Stomach (tissue), 9 donors: ENCODE measurements around the gene NFIC. TPM values are rescaled to one million over a fixed set of nuclear protein-coding genes. Genes with fewer than 3 reads are reported as not detected.
"Not testable (repeated sequence)": the region's sequence is repeated elsewhere in the genome, so short reads cannot be mapped to it uniquely, and the experiment has no call there.

ENCODE experiments used
- DNase-seq, 2 donors: peaks; one replicate each; pipeline versions ENCODE4 v3.0.0 to v3.0.0-alpha.2; 2013 to 2019
- H3K27ac ChIP-seq, 5 donors: fragments of 200-600 bp in 4 of 5; sonication (generic) in 4 of 5; one replicate each; pipeline ENCODE4 v1.5.1; 2013 to 2019; ENCODE audit warnings: mild to moderate bottlenecking in 1 of 5, moderate library complexity in 1 of 5
- H3K27me3 ChIP-seq, 3 donors: fragments of 200-600 bp; sonication (generic); one replicate each; pipeline ENCODE4 v1.5.1; 2017 to 2019; ENCODE audit warnings: mixed run types in 1 of 3
- H3K36me3 ChIP-seq, 4 donors: fragments of 200-600 bp; sonication (generic); 1 replicate in 3 of 4; 2 replicates in 1 of 4; pipeline ENCODE4 v1.5.1; 2016 to 2019
- H3K4me1 ChIP-seq, 4 donors: fragments of 200-600 bp; sonication (generic); one replicate each; pipeline ENCODE4 v1.5.1; 2016 to 2019
- H3K4me3 ChIP-seq, 4 donors: fragments of 200-600 bp; sonication (generic) in 3 of 4; one replicate each; pipeline ENCODE4 v1.5.1; 2016 to 2019; ENCODE audit warnings: mild to moderate bottlenecking in 1 of 4
- H3K9me3 ChIP-seq, 4 donors: fragments of 200-600 bp; sonication (generic); one replicate each; pipeline ENCODE4 v1.5.1; 2016 to 2019
- EP300 ChIP-seq: sonication (generic); formaldehyde crosslinking; IDR thresholded peaks from one replicate; pipeline ENCODE4 v1.6.1; 2017; ENCODE audit warnings: antibody characterized with exemption
- POLR2A ChIP-seq, 4 donors: fragments of 450-650 bp; IDR thresholded peaks; one replicate each; pipeline ENCODE4 v1.6.1; 2016; ENCODE audit warnings: antibody characterized with exemption in 4 of 4, control low read depth in 2 of 4, mild to moderate bottlenecking in 1 of 4, moderate library complexity in 1 of 4
- POLR2AphosphoS5 ChIP-seq, 3 donors: sonication (generic); formaldehyde crosslinking; IDR thresholded peaks; one replicate each; pipeline ENCODE4 v1.6.1; 2016; ENCODE audit warnings: antibody characterized with exemption in 3 of 3
- WGBS, 5 donors: extraction: QIAGEN DNeasy Blood & Tissue Kit in 3 of 5; methylation state at CpG; one replicate each; pipeline versions ENCODE4 v1.1.5 to v1.1.7; 2013 to 2018; 5-methylcytosine and 5-hydroxymethylcytosine counted together
- intact Hi-C: fragments of 100-400 bp; cut with DNase I; formaldehyde crosslinking; loops from one replicate; pipeline ENCODE4 v1.15.1; 2023; ENCODE audit warnings: low total_unique reads
- polyA plus RNA-seq, 3 donors: library from polyadenylated mRNA; stranded (reverse); fragments of 200-250 nt; gene quantifications; one replicate each; pipeline ENCODE4 v1.2.3, GENCODE V29; 2013
- total RNA-seq, 5 donors: library from RNA; depleted of rRNA; stranded (reverse); fragments of >200 nt; gene quantifications; one replicate each; pipeline versions ENCODE4 v1.1.0 to v1.2.3, GENCODE V29; 2014 to 2016
- TF ChIP-seq, protein P1 (sequence below), 7 experiments: fragments of 450-650 bp in 4 of 7; fragments of 200-600 bp in 3 of 7; sonication (generic) in 3 of 7; IDR thresholded peaks; one replicate each; pipeline ENCODE4 v1.5.1; 2016 to 2019; ENCODE audit warnings: antibody characterized with exemption in 7 of 7, control low read depth in 2 of 7, mild to moderate bottlenecking in 1 of 7
- donor health status: healthy with polysubstance abuse.
- donor health status: Bipolar disorder and iron deficiency.
- donor health status: healthy.

NFIC gene
- total and polyA plus RNA-seq, 8 donors: 16.7 to 251 (median 47.8) TPM

DNA sequence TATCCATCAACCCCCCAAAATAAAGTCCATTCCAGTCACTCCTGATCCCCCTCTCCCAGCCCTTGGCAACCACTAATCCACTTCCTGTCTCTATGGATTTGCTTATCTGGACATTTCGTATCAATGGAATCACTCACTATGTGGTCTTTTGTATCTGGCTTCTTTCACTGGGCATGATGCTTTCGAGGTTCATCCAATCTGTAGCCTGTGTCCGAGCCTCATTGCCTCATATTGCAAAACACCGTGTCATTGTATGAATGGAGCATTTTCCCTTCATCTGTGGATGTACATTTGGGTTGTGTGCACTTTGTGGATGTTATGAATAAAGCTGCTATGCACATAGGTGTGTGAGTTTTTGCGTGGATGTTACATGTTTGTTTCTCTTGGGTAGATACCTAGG, 138.4 kb downstream of the NFIC start:
- Histone ChIP-seq H3K4me1 (peaks cover 22 to 46% (median 45%) of the 10 kb centered on the region in 4 donors), H3K36me3 (peaks cover 4 to 12% (median 11%) of the 10 kb centered on the region in 4 donors), H3K27ac (no peak overlapping the region), H3K27me3 (no peaks in the 10 kb centered on the region), H3K9me3 (no peaks in the 10 kb centered on the region), H3K4me3 (peak overlapping the region in 1 of 4 donors; percentile 98)
- DNase-seq: no peak
- 78 to 82% (median 80%) methylated on average over 5 of the region's 5 CpGs for WGBS, 5 donors
- no peak for TF ChIP-seq EP300
- intact Hi-C loops: no loop called here

DNA sequence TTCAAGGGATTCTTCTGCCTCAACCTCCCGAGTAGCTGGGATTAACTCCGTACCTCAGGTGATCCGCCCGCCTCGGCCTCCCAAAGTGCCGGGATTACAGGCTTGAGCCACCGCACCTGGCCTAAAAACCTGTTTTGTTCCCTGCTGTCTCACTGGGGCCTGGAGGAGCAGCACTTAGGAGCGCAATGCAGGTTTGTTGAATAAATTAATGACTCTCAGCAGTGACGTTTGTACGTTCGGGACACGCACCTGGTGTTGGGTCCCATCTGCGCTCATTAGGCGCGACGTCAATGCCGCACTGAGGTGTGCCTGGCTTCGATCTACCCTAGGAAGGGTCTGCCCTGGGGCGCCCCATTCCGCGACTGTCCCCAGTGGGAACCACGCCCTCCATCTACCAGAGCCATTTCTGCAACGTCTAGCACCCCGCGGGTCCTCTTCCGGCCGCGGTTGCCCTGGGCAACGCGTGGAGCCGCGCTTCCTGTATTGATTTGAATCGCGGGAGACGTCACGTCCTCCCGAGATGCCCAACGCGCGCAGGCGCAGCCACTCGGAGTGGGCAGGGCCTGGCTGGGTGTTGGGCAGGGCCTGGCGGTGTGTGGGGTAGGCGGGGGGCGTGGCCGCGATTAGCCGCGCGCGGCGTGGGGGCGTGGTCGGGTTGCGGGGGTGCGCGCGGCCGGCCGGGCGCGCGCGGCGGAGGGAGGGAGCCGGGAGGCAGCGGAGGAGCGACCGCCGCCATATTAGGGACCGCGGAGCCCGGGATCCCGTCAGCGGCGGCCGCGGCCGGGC, 139.4 kb downstream of the NFIC start, which contains the start of gene FZR1:
Gene FZR1, plus strand, starts transcription at position 714 of the 786 bp plus-strand sequence. CDS start 16,679 bp downstream, outside the sequence.
- intact Hi-C loops: no loop called here
- Histone ChIP-seq H3K27me3 (no peaks in the 10 kb centered on the region), H3K4me1 (peaks cover 19 to 53% (median 48%) of the 10 kb centered on the region in 4 donors), H3K27ac (peak within 1 kb of the TSS; percentile 90 to 95 (median 92)), H3K4me3 (peak within 1 kb of the TSS; percentile 88 to 100 (median 98)), H3K9me3 (no peaks in the 10 kb centered on the region), H3K36me3 (peaks cover 8 to 22% (median 21%) of the 10 kb centered on the region in 4 donors)
- peak; percentile 100 for DNase-seq
- peak; percentile 66 to 94 (median 70) for TF ChIP-seq POLR2AphosphoS5 (IDR thresholded peaks at IDR 0.05)
- TF ChIP-seq, protein P1, sequence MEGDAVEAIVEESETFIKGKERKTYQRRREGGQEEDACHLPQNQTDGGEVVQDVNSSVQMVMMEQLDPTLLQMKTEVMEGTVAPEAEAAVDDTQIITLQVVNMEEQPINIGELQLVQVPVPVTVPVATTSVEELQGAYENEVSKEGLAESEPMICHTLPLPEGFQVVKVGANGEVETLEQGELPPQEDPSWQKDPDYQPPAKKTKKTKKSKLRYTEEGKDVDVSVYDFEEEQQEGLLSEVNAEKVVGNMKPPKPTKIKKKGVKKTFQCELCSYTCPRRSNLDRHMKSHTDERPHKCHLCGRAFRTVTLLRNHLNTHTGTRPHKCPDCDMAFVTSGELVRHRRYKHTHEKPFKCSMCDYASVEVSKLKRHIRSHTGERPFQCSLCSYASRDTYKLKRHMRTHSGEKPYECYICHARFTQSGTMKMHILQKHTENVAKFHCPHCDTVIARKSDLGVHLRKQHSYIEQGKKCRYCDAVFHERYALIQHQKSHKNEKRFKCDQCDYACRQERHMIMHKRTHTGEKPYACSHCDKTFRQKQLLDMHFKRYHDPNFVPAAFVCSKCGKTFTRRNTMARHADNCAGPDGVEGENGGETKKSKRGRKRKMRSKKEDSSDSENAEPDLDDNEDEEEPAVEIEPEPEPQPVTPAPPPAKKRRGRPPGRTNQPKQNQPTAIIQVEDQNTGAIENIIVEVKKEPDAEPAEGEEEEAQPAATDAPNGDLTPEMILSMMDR (IDR thresholded peaks at IDR 0.05): peak in 1 of 7 experiments; percentile 2
- TF ChIP-seq EP300: no peak
- peak in 1 of 4 donors; percentile 27 for TF ChIP-seq POLR2A (IDR thresholded peaks at IDR 0.05)
- 1 to 2% (median 1%) methylated on average over 38 to 79 of the region's 79 CpGs for WGBS, 5 donors

- peak overlapping the region; percentile 90 to 95 (median 92) for H3K27ac ChIP-seq
- whole genome bisulfite sequencing, 5 donors: 0 to 1% (median 0%) methylated on average over 29 to 68 of the region's 69 CpGs
- TF ChIP-seq POLR2A (IDR thresholded peaks at IDR 0.05): no peak
- TF ChIP-seq, protein P1 (IDR thresholded peaks at IDR 0.05): no peak
- no peak for TF ChIP-seq EP300
- TF ChIP-seq POLR2AphosphoS5 (IDR thresholded peaks at IDR 0.05): no peak
- DNase-seq: peak; percentile 30 to 70
- H3K4me3 ChIP-seq: peak overlapping the region; percentile 88 to 100 (median 98)
- H3K9me3 ChIP-seq: no peaks in the 10 kb centered on the region
- peaks cover 8 to 30% (median 26%) of the 10 kb centered on the region in 4 donors for H3K36me3 ChIP-seq
- no peaks in the 10 kb centered on the region for H3K27me3 ChIP-seq
- H3K4me1 ChIP-seq: peaks cover 22 to 57% (median 52%) of the 10 kb centered on the region in 4 donors
- intact Hi-C loops: no loop called here
These were observed 140.3 kb downstream of the NFIC start for GRCh38 chr19:3506384-3507340.

- intact Hi-C loops: no loop called here
These were observed 141.2 kb downstream of the NFIC start for GRCh38 chr19:3507371-3508120.

DNA sequence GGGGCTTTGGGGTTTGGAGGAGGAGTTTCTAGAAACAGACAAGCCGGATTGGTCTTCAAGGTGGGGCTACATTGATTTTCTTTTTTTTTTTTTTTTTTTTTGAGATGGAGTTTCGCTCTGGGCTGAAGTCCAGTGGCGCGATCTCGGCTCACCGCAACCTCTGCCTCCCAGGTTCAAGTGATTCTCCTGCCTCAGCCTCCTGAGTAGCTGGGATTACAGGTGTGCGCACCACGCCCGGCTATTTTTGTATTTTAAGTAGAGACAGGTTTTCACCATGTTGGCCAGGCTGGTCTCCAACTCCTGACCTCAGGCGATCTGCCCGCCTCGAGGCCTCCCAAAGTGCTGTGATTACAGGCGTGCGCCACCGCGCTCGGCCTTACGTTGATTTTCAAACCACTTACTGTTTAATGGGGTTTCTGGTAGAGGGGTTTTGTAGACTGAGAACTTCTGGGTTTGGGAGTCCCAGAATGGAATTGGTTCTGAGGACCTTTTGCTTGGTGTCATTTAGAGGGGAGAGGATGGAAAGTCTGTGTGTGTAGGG, 141.8 kb downstream of the NFIC start:
- DNase-seq, intact Hi-C loops, H3K27me3 ChIP-seq, H3K9me3 ChIP-seq: not testable (repeated sequence)
- H3K27ac ChIP-seq: peak overlapping the region in 1 of 5 donors; percentile 94
- peaks cover 8 to 37% (median 28%) of the 10 kb centered on the region in 4 donors for H3K36me3 ChIP-seq
- peak overlapping the region in 2 of 4 donors; percentile 88 to 98 for H3K4me3 ChIP-seq
- H3K4me1 ChIP-seq: peaks cover 22 to 71% (median 66%) of the 10 kb centered on the region in 4 donors
- 78 to 90% (median 83%) methylated on average over 18 of the region's 18 CpGs for WGBS, 5 donors

More at GRCh38 chr19:3507371-3508120, 141.2 kb downstream of the NFIC start:
- TF ChIP-seq, protein P1 (IDR thresholded peaks at IDR 0.05): no peak
- no peak for TF ChIP-seq EP300
- Histone ChIP-seq H3K4me1 (peaks cover 22 to 65% (median 61%) of the 10 kb centered on the region in 4 donors), H3K9me3 (no peaks in the 10 kb centered on the region), H3K27me3 (no peaks in the 10 kb centered on the region), H3K4me3 (peak overlapping the region; percentile 88 to 100 (median 98)), H3K36me3 (peaks cover 8 to 37% (median 28%) of the 10 kb centered on the region in 4 donors), H3K27ac (peak overlapping the region; percentile 25 to 95 (median 92))
- WGBS, 5 donors: 10 to 21% (median 18%) methylated on average over 12 to 31 of the region's 31 CpGs
- peak; percentile 35 to 82 for DNase-seq
